HEK293 (cell line): ENCODE results near the gene CERS5.

ENCODE experiments used
- CTCF ChIA-PET: fragments of 350-600 bp; formaldehyde crosslinking; extraction: SDS; loops from one replicate; lab custom pipeline; 2021; ENCODE audit warnings: antibody characterized with exemption; lab: Yijun Ruan, JAX
- POLR2A ChIA-PET: fragments of 300-600 bp; formaldehyde crosslinking; extraction: SDS; loops from one replicate; lab custom pipeline; 2020; ENCODE audit warnings: antibody characterized with exemption, inconsistent platforms; lab: Yijun Ruan, JAX
- H3K27ac ChIP-seq: fragments of 200-500 bp; sonication (Bioruptor generic); 2 replicates; pipeline ENCODE4 v1.5.1; 2014; ENCODE audit warnings: low read depth, low read length, control low read depth, inconsistent platforms; ENCODE audit errors: extremely low read depth
- H3K36me3 ChIP-seq, 2 experiments: fragments of 200-500 bp in 1 of 2; sonication (Bioruptor generic) in 1 of 2; 1 replicate in 1 of 2; 2 replicates in 1 of 2; pipeline ENCODE4 v1.5.1; 2014 to 2017; ENCODE audit warnings: inconsistent platforms in 2 of 2, low read length in 2 of 2; ENCODE audit not compliant: control insufficient read depth in 2 of 2, insufficient read depth in 1 of 2
- H3K4me1 ChIP-seq: fragments of 200-500 bp; sonication (Bioruptor generic); 2 replicates; pipeline ENCODE4 v1.5.1; 2014; ENCODE audit warnings: mild to moderate bottlenecking, low read length, inconsistent platforms; ENCODE audit not compliant: control insufficient read depth, insufficient read depth
- H3K4me3 ChIP-seq: 2 replicates; pipeline ENCODE4 v1.5.1; 2011; ENCODE audit warnings: low read depth, mild to moderate bottlenecking, control low read depth, low read length, moderate library complexity
- H3K9me3 ChIP-seq: fragments of 200-500 bp; sonication (Bioruptor generic); 2 replicates; pipeline ENCODE4 v1.5.1; 2014; ENCODE audit warnings: low read depth, low read length, inconsistent platforms; ENCODE audit not compliant: control insufficient read depth, insufficient read depth
- CTCF ChIP-seq: fragments of 450-650 bp; formaldehyde crosslinking; IDR thresholded peaks from 2 replicates; pipeline ENCODE4 v1.5.1; 2016; ENCODE audit warnings: missing biosample characterization, missing genetic modification characterization
- EGR2 ChIP-seq: fragments of 450-650 bp; formaldehyde crosslinking; IDR thresholded peaks from 2 replicates; pipeline ENCODE4 v1.5.1; 2016; ENCODE audit warnings: low read depth, missing biosample characterization, missing genetic modification characterization
- GLIS1 ChIP-seq: fragments of 450-650 bp; formaldehyde crosslinking; IDR thresholded peaks from 2 replicates; pipeline ENCODE4 v1.5.1; 2016; ENCODE audit warnings: missing biosample characterization, missing genetic modification characterization
- SCRT1 ChIP-seq: fragments of 450-650 bp; formaldehyde crosslinking; IDR thresholded peaks from 2 replicates; pipeline ENCODE4 v1.5.1; 2016; ENCODE audit warnings: missing biosample characterization, missing genetic modification characterization, borderline replicate concordance
- SCRT2 ChIP-seq: fragments of 450-650 bp; formaldehyde crosslinking; IDR thresholded peaks from 2 replicates; pipeline ENCODE4 v1.5.1; 2016; ENCODE audit warnings: missing biosample characterization, missing genetic modification characterization
- TSHZ1 ChIP-seq: fragments of 450-650 bp; formaldehyde crosslinking; IDR thresholded peaks from 2 replicates; pipeline ENCODE4 v1.5.1; 2016; ENCODE audit warnings: missing biosample characterization, missing genetic modification characterization, borderline replicate concordance
- ZBTB26 ChIP-seq: fragments of 450-650 bp; formaldehyde crosslinking; optimal IDR thresholded peaks from 2 replicates; pipeline ENCODE3; 2016; ENCODE audit warnings: missing biosample characterization, mild to moderate bottlenecking, missing genetic modification characterization
- ZNF146 ChIP-seq: fragments of 450-650 bp; formaldehyde crosslinking; IDR thresholded peaks from 2 replicates; pipeline ENCODE4 v1.5.1; 2016; ENCODE audit warnings: missing biosample characterization, missing genetic modification characterization
- ZNF169 ChIP-seq: fragments of 450-650 bp; formaldehyde crosslinking; IDR thresholded peaks from 2 replicates; pipeline ENCODE4 v1.5.1; 2016; ENCODE audit warnings: missing biosample characterization, missing genetic modification characterization
- ZNF19 ChIP-seq: fragments of 450-650 bp; formaldehyde crosslinking; IDR thresholded peaks from 2 replicates; pipeline ENCODE4; 2016; ENCODE audit warnings: missing biosample characterization, missing genetic modification characterization, low read depth
- ZNF274 ChIP-seq, 2 experiments: fragments of 200-500 bp in 1 of 2; fragments of 450-650 bp in 1 of 2; sonication (Bioruptor generic) in 1 of 2; formaldehyde crosslinking in 1 of 2; IDR thresholded peaks; 2 replicates each; pipeline versions ENCODE4 v1.5.1 to v1.6.1; 2014 to 2016; ENCODE audit warnings: borderline replicate concordance in 1 of 2, inconsistent platforms in 1 of 2, low read length in 1 of 2, missing biosample characterization in 1 of 2, missing genetic modification characterization in 1 of 2
- ZNF341 ChIP-seq: fragments of 450-650 bp; formaldehyde crosslinking; IDR thresholded peaks from 2 replicates; pipeline ENCODE4; 2016; ENCODE audit warnings: low read depth, missing biosample characterization, missing genetic modification characterization
- ZNF473 ChIP-seq: fragments of 450-650 bp; formaldehyde crosslinking; IDR thresholded peaks from 2 replicates; pipeline ENCODE4 v1.5.1; 2017; ENCODE audit warnings: missing biosample characterization, missing genetic modification characterization
- ZNF513 ChIP-seq: fragments of 450-650 bp; IDR thresholded peaks from 2 replicates; pipeline ENCODE4 v1.5.1; 2018; ENCODE audit warnings: missing biosample characterization, missing genetic modification characterization
- ZNF610 ChIP-seq: fragments of 450-650 bp; formaldehyde crosslinking; IDR thresholded peaks from 2 replicates; pipeline ENCODE4 v1.5.1; 2016; ENCODE audit warnings: missing biosample characterization, missing genetic modification characterization, borderline replicate concordance
- ZNF623 ChIP-seq: fragments of 450-650 bp; formaldehyde crosslinking; IDR thresholded peaks from 2 replicates; pipeline ENCODE4 v1.5.1; 2016; ENCODE audit warnings: missing biosample characterization, missing genetic modification characterization
- ZSCAN4 ChIP-seq: fragments of 450-650 bp; formaldehyde crosslinking; IDR thresholded peaks from 2 replicates; pipeline ENCODE4 v1.5.1; 2017; ENCODE audit warnings: missing biosample characterization, missing genetic modification characterization

The CERS5 gene

GRCh38 chr12:50109319-50109718, 57.9 kb downstream of the CERS5 start:
- Histone ChIP-seq H3K27ac (no peak overlapping the region), H3K4me3 (no peak overlapping the region), H3K36me3 (no peaks in the 10 kb centered on the region; a peak in 1 of 3 replicates), H3K4me1 (peaks cover 3% of the 10 kb centered on the region; the same call in 1 of the 2 replicates), H3K9me3 (no peaks in the 10 kb centered on the region)
- TF ChIP-seq ZNF341 (no peak), TSHZ1 (no peak), SCRT2 (tag by site-specific recombination) (no peak), ZNF610 (tag by site-specific recombination) (no peak), ZNF274 (IDR thresholded peaks at IDR 0.05; ENCODE audit: low read length) (no peak), ZNF274 (tag by site-specific recombination; IDR thresholded peaks at IDR 0.05; ENCODE audit: borderline replicate concordance) (no peak), ZBTB26 (no peak), ZNF623 (no peak), ZNF146 (tag by site-specific recombination) (no peak), ZNF473 (tag by site-specific recombination) (no peak), GLIS1 (no peak), CTCF (tag by site-specific recombination) (no peak), ZSCAN4 (tag by site-specific recombination) (no peak), ZNF169 (tag by site-specific recombination) (no peak), ZNF513 (tag by site-specific recombination) (no peak), EGR2 (no peak), ZNF19 (tag by site-specific recombination) (no peak), SCRT1 (tag by site-specific recombination) (no peak)
- ChIA-PET POLR2A (interaction anchor here (5.0 kb wide), 1 partner anchor 24 kb away, joined by 68 read pairs; the partner anchor contains the start of gene SMARCD1), CTCF (interaction anchor here (0.6 to 5.1 kb wide), 8 partner anchors 8 to 205 kb away, joined by 3 to 53 read pairs (median 24); partner anchors contain the start of genes CERS5 and GPD1)
